HEK293T (cell line): Measurements from ENCODE around the gene CDH16.

ENCODE experiments used
- CTCF ChIA-PET: fragments of 350-600 bp; formaldehyde crosslinking; extraction: SDS; loops from one replicate; lab custom pipeline; 2021; ENCODE audit warnings: antibody characterized with exemption, inconsistent platforms; lab: Yijun Ruan, JAX
- POLR2A ChIA-PET: fragments of 350-600 bp; formaldehyde crosslinking; extraction: SDS; loops from one replicate; lab custom pipeline; 2020; ENCODE audit warnings: antibody characterized with exemption, inconsistent platforms; lab: Yijun Ruan, JAX
- DNase-seq: peaks from one replicate; pipeline ENCODE4 v3.0.0; 2012; ENCODE audit warnings: mixed read lengths; ENCODE audit errors: extremely low spot score
- ARNT ChIP-seq: fragments of 450-650 bp; IDR thresholded peaks from 2 replicates; pipeline ENCODE4 v1.6.1; 2017; ENCODE audit warnings: mild to moderate bottlenecking
- BHLHE40 ChIP-seq: fragments of 450-650 bp; IDR thresholded peaks from 2 replicates; pipeline ENCODE4 v1.6.1; 2016; ENCODE audit warnings: mild to moderate bottlenecking, moderate library complexity, borderline replicate concordance
- CTBP1 ChIP-seq: fragments of 450-650 bp; IDR thresholded peaks from 2 replicates; pipeline ENCODE4 v1.6.1; 2016; ENCODE audit warnings: borderline replicate concordance
- ELF4 ChIP-seq: fragments of 450-650 bp; IDR thresholded peaks from 2 replicates; pipeline ENCODE4 v1.6.1; 2017; ENCODE audit warnings: antibody characterized with exemption
- FOXA1 ChIP-seq: fragments of 450-650 bp; IDR thresholded peaks from 2 replicates; pipeline ENCODE4 v1.6.1; 2016; ENCODE audit warnings: mild to moderate bottlenecking
- FOXK2 ChIP-seq: fragments of 450-650 bp; IDR thresholded peaks from 2 replicates; pipeline ENCODE4 v1.6.1; 2016; ENCODE audit warnings: mild to moderate bottlenecking
- FOXM1 ChIP-seq: fragments of 450-650 bp; IDR thresholded peaks from 2 replicates; pipeline ENCODE4 v1.6.1; 2017; ENCODE audit warnings: mild to moderate bottlenecking, borderline replicate concordance
- HDGF ChIP-seq: fragments of 450-650 bp; IDR thresholded peaks from 2 replicates; pipeline ENCODE4 v1.6.1; 2017; ENCODE audit warnings: antibody characterized with exemption, borderline replicate concordance
- L3MBTL2 ChIP-seq: fragments of 450-650 bp; conservative IDR thresholded peaks from 2 replicates; pipeline ENCODE4 v1.6.1; 2016; ENCODE audit warnings: mild to moderate bottlenecking
- LEF1 ChIP-seq: fragments of 450-650 bp; IDR thresholded peaks from 2 replicates; pipeline ENCODE4 v1.6.1; 2017; ENCODE audit warnings: mild to moderate bottlenecking, borderline replicate concordance
- NFRKB ChIP-seq: fragments of 450-650 bp; IDR thresholded peaks from 2 replicates; pipeline ENCODE4 v1.6.1; 2016; ENCODE audit warnings: mild to moderate bottlenecking, moderate library complexity
- SP1 ChIP-seq: fragments of 450-650 bp; IDR thresholded peaks from 2 replicates; pipeline ENCODE4 v1.6.1; 2017
- SUZ12 ChIP-seq: fragments of 450-650 bp; IDR thresholded peaks from 2 replicates; pipeline ENCODE4 v1.6.1; 2016; ENCODE audit warnings: mild to moderate bottlenecking
- TARDBP ChIP-seq: fragments of 450-650 bp; IDR thresholded peaks from 2 replicates; pipeline ENCODE4 v1.6.1; 2016
- ZNF384 ChIP-seq: fragments of 450-650 bp; IDR thresholded peaks from 2 replicates; pipeline ENCODE4 v1.6.1; 2016
- TF ChIP-seq, protein P1 (sequence below): fragments of 450-650 bp; IDR thresholded peaks from 2 replicates; pipeline ENCODE4 v1.6.1; 2016

Gene CDH16

DNA sequence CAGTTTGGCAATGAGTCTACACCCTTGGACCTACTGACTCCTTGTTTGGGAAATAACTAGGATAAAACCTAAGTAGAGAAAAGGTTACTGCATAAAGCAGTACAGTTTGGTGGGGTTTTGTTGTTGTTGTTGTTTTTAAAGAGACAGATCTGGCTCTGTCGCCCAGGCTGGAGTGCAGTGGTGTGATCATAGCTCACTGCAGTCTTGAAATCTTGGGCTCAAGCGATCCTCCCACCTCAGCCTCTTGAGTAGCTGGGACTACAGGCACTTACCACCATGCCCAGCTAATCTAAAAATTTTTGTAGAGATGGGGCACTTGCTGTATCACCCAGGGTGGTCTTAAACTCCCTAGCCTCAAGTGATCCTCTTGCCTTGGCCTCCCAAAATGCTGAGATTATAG, 37.1 kb downstream of the CDH16 start:
- DNase-seq = peak; percentile 1
- ChIA-PET CTCF (interaction anchor here (0.8 to 1.5 kb wide), 5 partner anchors 9 to 273 kb away, joined by 3 to 6 read pairs (median 3); no protein-coding TSS in a partner anchor), POLR2A (interaction anchor here (1.0 to 2.5 kb wide), 2 partner anchors 18 to 51 kb away, joined by 3 to 8 read pairs; partner anchors contain the start of gene NAE1)
- no peak for TF ChIP-seq NFRKB
- no peak for TF ChIP-seq FOXK2
- no peak for TF ChIP-seq SP1
- TF ChIP-seq L3MBTL2 = no peak
- no peak for TF ChIP-seq BHLHE40

DNA sequence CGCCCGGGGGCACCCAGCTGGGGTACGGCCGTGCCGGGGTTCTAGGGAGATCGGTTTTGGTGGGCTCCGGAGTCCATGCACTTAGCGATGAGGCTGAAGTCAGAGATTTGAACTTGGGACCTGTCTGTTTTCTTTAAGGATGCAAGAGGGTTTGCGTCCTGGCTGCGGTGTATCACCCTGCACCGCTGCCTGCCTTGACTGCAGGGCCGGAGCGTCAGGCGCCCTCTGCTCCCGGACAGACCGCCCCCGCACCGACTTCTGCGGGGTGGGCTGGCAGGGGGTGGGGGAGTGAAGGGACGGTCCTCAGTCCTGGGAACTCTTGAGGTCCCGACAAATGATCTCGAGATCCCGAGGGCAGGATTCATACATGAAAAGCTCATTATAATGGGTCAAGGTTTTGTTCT, 37.7 kb downstream of the CDH16 start:
- TF ChIP-seq BHLHE40 (no peak), CTBP1 (no peak), ZNF384 (no peak), L3MBTL2 (no peak)
- no peak for DNase-seq
- ChIA-PET POLR2A (interaction anchor here (0.6 to 2.5 kb wide), 8 partner anchors 8 to 50 kb away, joined by 3 to 8 read pairs (median 4); partner anchors contain the start of gene NAE1), CTCF (interaction anchor here (0.5 to 1.5 kb wide), 8 partner anchors 8 to 272 kb away, joined by 3 to 9 read pairs (median 4); no protein-coding TSS in a partner anchor)

DNA sequence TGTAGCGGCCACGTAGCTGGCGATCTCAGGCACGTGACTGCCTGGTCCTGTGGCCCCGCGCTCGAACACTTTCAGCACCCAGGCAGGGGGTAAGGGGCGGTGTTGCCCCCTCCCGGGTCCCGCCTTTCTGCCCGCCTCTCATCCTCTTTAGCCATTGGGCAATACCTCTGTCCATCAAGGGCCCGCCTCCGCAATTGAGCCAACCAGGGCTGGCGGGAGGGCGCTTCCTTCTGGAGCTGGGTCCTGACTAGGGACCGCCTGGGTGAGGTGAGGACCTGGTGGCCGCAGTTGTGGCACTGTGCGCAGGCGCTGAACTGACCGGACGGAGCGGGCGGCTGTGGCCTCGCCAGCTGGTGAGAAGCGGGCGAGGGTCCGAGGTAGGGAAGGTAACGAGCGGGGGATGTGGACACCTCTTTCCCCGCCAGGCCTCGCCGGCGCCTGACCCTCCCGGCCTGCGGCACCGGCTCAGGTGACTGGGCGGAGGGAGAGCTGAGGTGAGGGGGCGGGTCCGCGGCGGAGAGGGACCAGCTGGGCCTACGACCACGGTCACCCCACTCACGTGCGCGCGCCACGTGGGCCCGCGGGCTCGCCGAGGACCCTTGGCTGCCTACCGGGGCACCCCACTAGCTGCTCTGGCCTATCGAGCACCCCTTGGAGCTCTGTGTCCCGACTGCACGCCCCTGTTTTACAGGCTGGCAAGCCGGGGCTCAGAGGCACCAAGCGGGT, 38.2 kb downstream of the CDH16 start, which contains the start of gene PDP2:
TSS of gene PDP2 (plus strand) at position 228 of the 726 bp plus-strand sequence. CDS start 3,770 bp downstream, outside the sequence.
- TF ChIP-seq SP1 (no peak), ZNF384 (no peak), FOXK2 (no peak), FOXA1 (no peak), NFRKB (no peak), CTBP1 (no peak), HDGF (no peak), SUZ12 (no peak), ELF4 (no peak), FOXM1 (no peak), LEF1 (no peak), ARNT (no peak), L3MBTL2 (peak; percentile 38; the same call in 1 of the 2 replicates), BHLHE40 (no peak), TARDBP (no peak)
- TF ChIP-seq, protein P1, sequence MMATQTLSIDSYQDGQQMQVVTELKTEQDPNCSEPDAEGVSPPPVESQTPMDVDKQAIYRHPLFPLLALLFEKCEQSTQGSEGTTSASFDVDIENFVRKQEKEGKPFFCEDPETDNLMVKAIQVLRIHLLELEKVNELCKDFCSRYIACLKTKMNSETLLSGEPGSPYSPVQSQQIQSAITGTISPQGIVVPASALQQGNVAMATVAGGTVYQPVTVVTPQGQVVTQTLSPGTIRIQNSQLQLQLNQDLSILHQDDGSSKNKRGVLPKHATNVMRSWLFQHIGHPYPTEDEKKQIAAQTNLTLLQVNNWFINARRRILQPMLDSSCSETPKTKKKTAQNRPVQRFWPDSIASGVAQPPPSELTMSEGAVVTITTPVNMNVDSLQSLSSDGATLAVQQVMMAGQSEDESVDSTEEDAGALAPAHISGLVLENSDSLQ = peak; percentile 100
- ChIA-PET CTCF (interaction anchor here (0.5 to 1.5 kb wide), 6 partner anchors 8 to 47 kb away, joined by 3 to 9 read pairs (median 4); no protein-coding TSS in a partner anchor), POLR2A (interaction anchor here (0.6 to 2.5 kb wide), 11 partner anchors 8 to 50 kb away, joined by 3 to 8 read pairs (median 4); partner anchors contain the start of gene NAE1)
- DNase-seq = peak; percentile 99

DNA sequence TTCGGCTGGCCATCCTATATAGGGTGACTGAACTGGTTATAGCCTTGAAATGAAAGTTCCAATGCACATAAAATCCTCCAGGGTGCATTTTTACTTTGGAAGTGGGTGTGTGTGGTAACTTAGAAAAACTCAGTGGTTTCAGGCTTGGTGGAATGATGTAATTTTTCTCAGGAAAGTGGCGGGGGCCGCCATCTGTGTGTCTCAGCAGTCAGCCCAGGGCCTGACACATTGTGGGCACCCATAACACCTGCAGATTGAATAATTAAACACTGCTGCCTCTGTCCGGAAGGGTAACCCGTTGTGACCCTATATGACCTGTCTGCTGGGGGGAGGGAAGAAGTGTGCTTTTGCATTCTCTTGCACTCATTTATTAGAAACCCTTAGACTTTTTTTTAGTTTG, 40.6 kb downstream of the CDH16 start:
- TF ChIP-seq, protein P1 = no peak
- TF ChIP-seq ZNF384 (no peak), SUZ12 (no peak), NFRKB (no peak), BHLHE40 (no peak), TARDBP (no peak), L3MBTL2 (no peak), SP1 (no peak), FOXA1 (no peak), FOXK2 (no peak), LEF1 (no peak), HDGF (no peak), FOXM1 (no peak), CTBP1 (no peak), ELF4 (no peak), ARNT (no peak)
- ChIA-PET POLR2A (no interaction called here), CTCF (interaction anchor here (1.1 kb wide), 1 partner anchor 10 kb away, joined by 3 read pairs; no protein-coding TSS in a partner anchor)
- no peak for DNase-seq

DNA sequence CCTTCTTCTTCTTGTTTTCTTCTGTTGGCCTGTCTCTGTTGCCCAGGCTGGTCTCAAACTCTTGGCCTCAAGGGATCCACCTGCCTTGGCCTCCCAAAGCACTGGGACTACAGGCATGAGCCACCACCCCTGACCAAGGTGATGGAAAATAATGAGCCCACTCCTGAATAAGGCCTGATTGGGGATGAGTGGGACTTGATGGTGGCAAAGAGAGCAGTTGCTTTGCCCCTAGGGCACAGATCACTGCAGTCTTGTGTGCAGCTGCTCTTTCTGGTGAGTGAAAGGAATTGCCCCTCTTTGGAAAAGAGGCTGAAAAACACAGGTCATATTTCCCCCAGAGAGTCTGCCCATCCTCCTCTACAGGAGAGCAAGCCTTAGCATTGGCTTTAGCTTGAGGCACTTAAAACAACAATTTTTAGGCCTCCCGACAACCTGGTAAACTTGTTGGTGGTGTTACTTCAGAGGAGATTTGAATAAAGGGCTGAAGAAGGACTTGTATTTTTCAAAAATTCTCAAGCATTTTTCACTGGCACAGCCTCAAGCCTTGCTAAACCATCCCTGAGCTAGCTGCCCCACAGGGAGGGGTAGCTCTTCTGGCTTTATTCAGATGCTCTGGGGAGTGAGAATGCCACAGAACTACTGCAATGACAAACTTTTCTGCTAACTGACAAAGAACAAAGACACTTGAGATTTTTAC, 44.5 kb downstream of the CDH16 start:
- ChIA-PET POLR2A (interaction anchor here (0.7 to 1.1 kb wide), 2 partner anchors 43 to 60 kb away, joined by 3 read pairs; partner anchors contain the start of genes CIAO2B and NAE1), CTCF (interaction anchor here (1.1 to 1.5 kb wide), 3 partner anchors 21 to 146 kb away, joined by 4 to 8 read pairs (median 5); partner anchors contain the start of gene NAE1)
- no peak for TF ChIP-seq FOXM1
- TF ChIP-seq ELF4 = no peak
- no peak for TF ChIP-seq FOXK2
- no peak for TF ChIP-seq FOXA1
- no peak for TF ChIP-seq SP1
- no peak for TF ChIP-seq HDGF
- TF ChIP-seq ARNT = no peak
- TF ChIP-seq BHLHE40 = no peak
- TF ChIP-seq TARDBP = no peak
- TF ChIP-seq ZNF384 = no peak
- TF ChIP-seq LEF1 = no peak
- TF ChIP-seq, protein P1 = no peak
- no peak for TF ChIP-seq SUZ12
- TF ChIP-seq CTBP1 = no peak
- no peak for TF ChIP-seq NFRKB
- no peak for TF ChIP-seq L3MBTL2
- no peak for DNase-seq
